RWPE1 (cell line): ENCODE measurements around the gene CD14.
"Not testable (repeated sequence)": the region's sequence is repeated elsewhere in the genome, so short reads cannot be mapped to it uniquely, and the experiment has no call there.

ENCODE experiments used
- CTCF ChIA-PET: fragments of 350-600 bp; sonication (Branson Sonifier 250); formaldehyde crosslinking; extraction: SDS; loops from one replicate; lab custom pipeline; 2021; lab: Yijun Ruan, JAX
- POLR2A ChIA-PET: fragments of 400-600 bp; formaldehyde crosslinking; extraction: SDS; loops from one replicate; lab custom pipeline; 2020; ENCODE audit warnings: antibody characterized with exemption; ENCODE audit not compliant: low non-redundant PET; lab: Yijun Ruan, JAX
- DNase-seq: peaks from one replicate; pipeline ENCODE4 v3.0.0; 2012; ENCODE audit warnings: low spot score
- H3K27ac ChIP-seq: fragments of 450-650 bp; 2 replicates; pipeline ENCODE4 v1.5.1; 2017
- CTCF ChIP-seq: fragments of 450-650 bp; conservative IDR thresholded peaks from 2 replicates; pipeline ENCODE4 v1.5.1; 2017; ENCODE audit warnings: low read depth, mild to moderate bottlenecking

Gene CD14

GRCh38 chr5:140630292-140631035 lies 2.5 kb downstream of the CD14 start:
- no peak for TF ChIP-seq CTCF
- no peak overlapping the region for H3K27ac ChIP-seq
- CTCF ChIA-PET = interaction anchor here (0.8 to 1.6 kb wide), 3 partner anchors 9 to 34 kb away, joined by 3 to 7 read pairs (median 3); partner anchors contain the start of gene TMCO6
- no peak for DNase-seq
- POLR2A ChIA-PET = interaction anchor here (0.6 to 1.1 kb wide), 2 partner anchors 17 to 102 kb away, joined by 3 read pairs; partner anchors contain the start of gene IK

- no peak for TF ChIP-seq CTCF
- ChIA-PET CTCF (interaction anchor here (0.6 to 0.7 kb wide), 2 partner anchors 79 to 433 kb away, joined by 3 to 4 read pairs; no protein-coding TSS in a partner anchor), POLR2A (no interaction called here)
- H3K27ac ChIP-seq = no peak overlapping the region
- DNase-seq = no peak
Observed at GRCh38 chr5:140628711-140629110, 4.3 kb downstream of the CD14 start.

GRCh38 chr5:140627972-140628371 lies 5.0 kb downstream of the CD14 start:
- TF ChIP-seq CTCF = no peak
- no peak overlapping the region for H3K27ac ChIP-seq
- CTCF ChIA-PET = interaction anchor here (0.7 kb wide), 1 partner anchor 433 kb away, joined by 4 read pairs; no protein-coding TSS in a partner anchor
- no peak for DNase-seq
- POLR2A ChIA-PET = no interaction called here

- POLR2A ChIA-PET, H3K27ac ChIP-seq, DNase-seq: not testable (repeated sequence)
- CTCF ChIA-PET = interaction anchor here (0.5 to 0.7 kb wide), 3 partner anchors 10 to 19 kb away, joined by 3 to 4 read pairs (median 4); no protein-coding TSS in a partner anchor
Observed at GRCh38 chr5:140624886-140625285, 8.1 kb downstream of the CD14 start.

- DNase-seq, H3K27ac ChIP-seq, CTCF ChIA-PET, POLR2A ChIA-PET: not testable (repeated sequence)
Observed at GRCh38 chr5:140623061-140623460, 9.9 kb downstream of the CD14 start.

GRCh38 chr5:140622301-140622700 lies 10.7 kb downstream of the CD14 start:
- no peak for DNase-seq
- TF ChIP-seq CTCF = no peak
- CTCF ChIA-PET = no interaction called here
- POLR2A ChIA-PET = no interaction called here
- no peak overlapping the region for H3K27ac ChIP-seq

- no peak for TF ChIP-seq CTCF
- no peak overlapping the region for H3K27ac ChIP-seq
- no peak for DNase-seq
- ChIA-PET POLR2A (no interaction called here), CTCF (interaction anchor here (0.6 kb wide), 1 partner anchor 35 kb away, joined by 3 read pairs; no protein-coding TSS in a partner anchor)
Observed at GRCh38 chr5:140611020-140611521, 21.9 kb downstream of the CD14 start.
